Endometrial microvascular endothelial cells (primary cell): ENCODE data around the gene CILP. TPM values are rescaled to one million over a fixed set of nuclear protein-coding genes. Genes with fewer than 3 reads are reported as not detected.
"Not testable (repeated sequence)": the region's sequence is repeated elsewhere in the genome, so short reads cannot be mapped to it uniquely, and the experiment has no call there.

Source experiments
- in situ Hi-C: cut with HindIII; loops from 2 replicates; pipeline ENCODE4 v1.10.0; 2017; ENCODE audit warnings: low sequenced_read_pairs, low pct_unique_long_range_greater_than_20kb; ENCODE audit errors: inconsistent ontology term
- total RNA-seq: library from RNA; depleted of rRNA; stranded (reverse); fragments of >200 nt; gene quantifications from one replicate; pipeline ENCODE4 v1.2.3, GENCODE V29; 2015; ENCODE audit errors: inconsistent ontology term

CILP gene
- total RNA-seq, result not detected

GRCh38 chr15:65210770-65211481 is at the start of gene CILP:
Gene CILP (minus strand): TSS chr15:65211473. CDS start chr15:65209755, 1,718 bp downstream.
- in situ Hi-C loops, result no loop called here

- in situ Hi-C loops, result no loop called here
Observed at GRCh38 chr15:65260968-65261367, 49.7 kb upstream of the CILP start.

- in situ Hi-C loops, result no loop called here
Observed at GRCh38 chr15:65259367-65259797, 48.1 kb upstream of the CILP start.

GRCh38 chr15:65258375-65259262 is 47.3 kb upstream of the CILP start:
- in situ Hi-C loops, result no loop called here

- in situ Hi-C loops, result no loop called here
Observed at GRCh38 chr15:65255486-65256140, 44.3 kb upstream of the CILP start.

- in situ Hi-C loops, result no loop called here
Observed at GRCh38 chr15:65254758-65255157, 43.5 kb upstream of the CILP start.

- in situ Hi-C loops, result no loop called here
Observed at GRCh38 chr15:65254356-65254755, 43.1 kb upstream of the CILP start.

GRCh38 chr15:65249641-65250040 is 38.4 kb upstream of the CILP start:
- in situ Hi-C loops, result no loop called here

- in situ Hi-C loops, result no loop called here
Observed at GRCh38 chr15:65248511-65249255, 37.4 kb upstream of the CILP start.

- in situ Hi-C loops, result no loop called here
Observed at GRCh38 chr15:65246939-65247338, 35.7 kb upstream of the CILP start.

- in situ Hi-C loops, result no loop called here
Observed at GRCh38 chr15:65246026-65246714, 34.9 kb upstream of the CILP start.

- in situ Hi-C loops, result no loop called here
Observed at GRCh38 chr15:65245096-65245856, 34.0 kb upstream of the CILP start.

- in situ Hi-C loops, result no loop called here
Observed at GRCh38 chr15:65244638-65245037, 33.4 kb upstream of the CILP start.

- in situ Hi-C loops, result not testable (repeated sequence)
Observed at GRCh38 chr15:65236443-65236842, 25.2 kb upstream of the CILP start.

- in situ Hi-C loops, result no loop called here
Observed at GRCh38 chr15:65233696-65234095, 22.4 kb upstream of the CILP start.

- in situ Hi-C loops, result no loop called here
Observed at GRCh38 chr15:65232520-65232919, 21.2 kb upstream of the CILP start.

- in situ Hi-C loops, result no loop called here
Observed at GRCh38 chr15:65231306-65231705, 20.0 kb upstream of the CILP start.

- in situ Hi-C loops, result not testable (repeated sequence)
Observed at GRCh38 chr15:65226901-65227300, 15.6 kb upstream of the CILP start.
